HG03457 (cell line): ENCODE data around the gene DOCK4.
A peak's percentile ranks its signal among the peaks of the same experiment; 100 is the strongest.
"Not testable (repeated sequence)": the region's sequence is repeated elsewhere in the genome, so short reads cannot be mapped to it uniquely, and the experiment has no call there.

ENCODE experiments used
- ATAC-seq: cut with Tn5 transposase; IDR thresholded peaks from one replicate; pipeline ENCODE4 v1.9.1; 2021; ENCODE audit warnings: moderate number of reproducible peaks; ENCODE audit not compliant: unreplicated experiment

Gene DOCK4

GRCh38 chr7:112136271-112137008, 69.8 kb downstream of the DOCK4 start:
- no peak for ATAC-seq

- ATAC-seq = no peak
Observed at GRCh38 chr7:112135815-112136214, 70.4 kb downstream of the DOCK4 start.

GRCh38 chr7:112134039-112134438, 72.2 kb downstream of the DOCK4 start:
- no peak for ATAC-seq

GRCh38 chr7:112133328-112133727, 72.9 kb downstream of the DOCK4 start:
- ATAC-seq = no peak

GRCh38 chr7:112132051-112132694, 74.0 kb downstream of the DOCK4 start:
- no peak for ATAC-seq

GRCh38 chr7:112130729-112131410, 75.3 kb downstream of the DOCK4 start:
- ATAC-seq = no peak

- no peak for ATAC-seq
Observed at GRCh38 chr7:112129655-112130323, 76.4 kb downstream of the DOCK4 start.

GRCh38 chr7:112128461-112129425, 77.5 kb downstream of the DOCK4 start:
- ATAC-seq = not testable (repeated sequence)

GRCh38 chr7:112128041-112128440, 78.2 kb downstream of the DOCK4 start:
- not testable (repeated sequence) for ATAC-seq

- no peak for ATAC-seq
Observed at GRCh38 chr7:112125250-112125649, 80.9 kb downstream of the DOCK4 start.

- ATAC-seq = no peak
Observed at GRCh38 chr7:112124061-112124766, 82.0 kb downstream of the DOCK4 start.

GRCh38 chr7:112122798-112123197, 83.4 kb downstream of the DOCK4 start:
- no peak for ATAC-seq

- no peak for ATAC-seq
Observed at GRCh38 chr7:112122144-112122543, 84.1 kb downstream of the DOCK4 start.

GRCh38 chr7:112121318-112121717, 84.9 kb downstream of the DOCK4 start:
- ATAC-seq = no peak

GRCh38 chr7:112120696-112121217, 85.4 kb downstream of the DOCK4 start:
- ATAC-seq = peak; percentile 80

GRCh38 chr7:112118581-112119566, 87.3 kb downstream of the DOCK4 start:
- ATAC-seq = no peak

GRCh38 chr7:112116894-112117293, 89.3 kb downstream of the DOCK4 start:
- ATAC-seq = no peak

- no peak for ATAC-seq
Observed at GRCh38 chr7:112116358-112116757, 89.8 kb downstream of the DOCK4 start.
